Ascending aorta (tissue), 2 donors: ENCODE data around the gene PRPF6. TPM values are rescaled to one million over a fixed set of nuclear protein-coding genes. Genes with fewer than 3 reads are reported as not detected.

Experiments
- DNase-seq, 2 donors: peaks; one replicate each; pipeline ENCODE4 v3.0.0-alpha.2; 2019; ENCODE audit warnings: low spot score in 2 of 2
- H3K27ac ChIP-seq, 2 donors: fragments of 200-600 bp; sonication (generic); one replicate each; pipeline ENCODE4 v1.5.1; 2016 to 2017; ENCODE audit warnings: mild to moderate bottlenecking in 1 of 2
- H3K27me3 ChIP-seq: fragments of 200-600 bp; sonication (generic); one replicate; pipeline ENCODE4 v1.5.1; 2017
- H3K36me3 ChIP-seq, 2 donors: fragments of 200-600 bp; sonication (generic); one replicate each; pipeline ENCODE4 v1.5.1; 2016
- H3K4me1 ChIP-seq, 2 donors: fragments of 200-600 bp; sonication (generic); one replicate each; pipeline ENCODE4 v1.5.1; 2016 to 2017; ENCODE audit warnings: mild to moderate bottlenecking in 1 of 2
- H3K4me3 ChIP-seq, 2 donors: fragments of 200-600 bp; sonication (generic); one replicate each; pipeline ENCODE4 v1.5.1; 2016 to 2017; ENCODE audit warnings: mild to moderate bottlenecking in 1 of 2
- H3K9me3 ChIP-seq, 2 donors: fragments of 200-600 bp; sonication (generic); one replicate each; pipeline ENCODE4 v1.5.1; 2016
- CTCF ChIP-seq, 3 experiments: fragments of 200-600 bp in 2 of 3; fragments of 450-650 bp in 1 of 3; sonication (generic) in 2 of 3; IDR thresholded peaks; one replicate each; pipeline ENCODE4 v1.5.1; 2016 to 2019; ENCODE audit warnings: antibody characterized with exemption in 3 of 3, mild to moderate bottlenecking in 1 of 3, moderate library complexity in 1 of 3
- intact Hi-C: fragments of 100-400 bp; cut with DNase I; formaldehyde crosslinking; loops from one replicate; pipeline ENCODE4 v1.15.1; 2023
- total RNA-seq: library from RNA; depleted of rRNA; stranded (reverse); fragments of >200 nt; gene quantifications from one replicate; pipeline ENCODE4 v1.1.0, GENCODE V29; 2016

The PRPF6 gene
- total RNA-seq, 1 donor from 2014 or later: 33.5 TPM

GRCh38 chr20:64055893-64056638, 75.1 kb downstream of the PRPF6 start:
- Histone ChIP-seq H3K4me3 (no peak overlapping the region), H3K9me3 (no peaks in the 10 kb centered on the region), H3K4me1 (no peaks in the 10 kb centered on the region), H3K36me3 (no peaks in the 10 kb centered on the region), H3K27ac (peak overlapping the region in 1 of 2 donors; percentile 36), H3K27me3 (no peaks in the 10 kb centered on the region)
- no peak for DNase-seq
- intact Hi-C loops: no loop called here
- TF ChIP-seq CTCF (IDR thresholded peaks at IDR 0.05): no peak

GRCh38 chr20:64056639-64056888, 75.6 kb downstream of the PRPF6 start:
- TF ChIP-seq CTCF (IDR thresholded peaks at IDR 0.05): no peak
- no peak overlapping the region for H3K4me3 ChIP-seq
- no peaks in the 10 kb centered on the region for H3K4me1 ChIP-seq
- H3K27me3 ChIP-seq: no peaks in the 10 kb centered on the region
- intact Hi-C loops: no loop called here
- H3K9me3 ChIP-seq: no peaks in the 10 kb centered on the region
- no peak for DNase-seq
- no peaks in the 10 kb centered on the region for H3K36me3 ChIP-seq
- H3K27ac ChIP-seq: peak overlapping the region in 1 of 2 donors; percentile 36

- no peak for TF ChIP-seq CTCF (IDR thresholded peaks at IDR 0.05)
- Histone ChIP-seq H3K27me3 (no peaks in the 10 kb centered on the region), H3K4me3 (no peak overlapping the region), H3K36me3 (no peaks in the 10 kb centered on the region), H3K27ac (peak overlapping the region in 1 of 2 donors; percentile 36), H3K9me3 (no peaks in the 10 kb centered on the region), H3K4me1 (no peaks in the 10 kb centered on the region)
- no peak for DNase-seq
- intact Hi-C loops: no loop called here
Observed at GRCh38 chr20:64056889-64057627, 76.1 kb downstream of the PRPF6 start.

DNA sequence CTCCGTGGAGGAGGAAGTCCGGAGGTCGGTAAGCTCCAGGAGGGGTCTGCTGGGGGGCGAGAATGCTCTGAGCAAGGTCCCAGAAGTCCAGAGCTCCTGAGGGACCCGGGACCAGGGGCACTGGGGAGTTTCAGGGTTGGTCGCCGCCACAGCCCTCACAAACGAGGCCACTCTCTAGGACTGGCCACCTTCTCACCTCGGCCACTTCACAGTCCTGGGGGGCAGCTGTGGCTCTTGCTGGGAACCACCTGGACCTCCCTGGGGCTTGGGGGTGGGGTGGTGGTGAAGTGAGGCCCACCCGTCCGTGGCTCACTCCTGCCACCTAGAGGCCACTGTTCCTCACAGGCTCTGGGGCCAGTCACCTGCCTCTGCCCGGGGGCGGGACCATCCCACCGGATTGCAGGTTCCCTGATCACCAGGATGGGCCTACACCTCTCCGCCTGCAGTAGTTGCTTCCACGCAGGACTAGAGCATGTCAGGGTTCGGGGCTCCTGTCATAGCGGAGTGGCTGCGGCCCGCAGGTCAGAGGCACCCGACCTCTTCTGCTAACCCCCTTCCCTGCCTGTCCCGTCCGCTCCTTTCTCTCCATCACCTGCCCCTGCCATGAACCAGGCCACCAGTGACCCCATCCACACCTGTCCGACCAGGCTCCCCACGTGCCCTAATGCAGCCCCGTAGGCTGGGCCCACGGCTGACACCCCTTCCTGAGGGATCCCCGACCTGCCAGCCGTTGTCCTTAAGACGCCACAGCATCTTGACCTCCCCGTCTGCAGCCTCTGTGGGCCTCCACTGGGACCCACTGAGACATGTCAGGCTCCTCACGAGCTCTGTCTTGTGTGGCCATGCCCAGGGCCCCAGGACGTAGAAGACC, 76.9 kb downstream of the PRPF6 start:
- H3K9me3 ChIP-seq: no peaks in the 10 kb centered on the region
- H3K27ac ChIP-seq: peak overlapping the region in 1 of 2 donors; percentile 36
- no peaks in the 10 kb centered on the region for H3K27me3 ChIP-seq
- no peak overlapping the region for H3K4me3 ChIP-seq
- TF ChIP-seq CTCF (IDR thresholded peaks at IDR 0.05): peak; percentile 48 to 82 (median 71)
- H3K36me3 ChIP-seq: no peaks in the 10 kb centered on the region
- DNase-seq: peak in 1 of 2 donors; percentile 82
- intact Hi-C loops: no loop called here
- peaks cover 4 to 5% of the 10 kb centered on the region in 2 donors for H3K4me1 ChIP-seq

DNA sequence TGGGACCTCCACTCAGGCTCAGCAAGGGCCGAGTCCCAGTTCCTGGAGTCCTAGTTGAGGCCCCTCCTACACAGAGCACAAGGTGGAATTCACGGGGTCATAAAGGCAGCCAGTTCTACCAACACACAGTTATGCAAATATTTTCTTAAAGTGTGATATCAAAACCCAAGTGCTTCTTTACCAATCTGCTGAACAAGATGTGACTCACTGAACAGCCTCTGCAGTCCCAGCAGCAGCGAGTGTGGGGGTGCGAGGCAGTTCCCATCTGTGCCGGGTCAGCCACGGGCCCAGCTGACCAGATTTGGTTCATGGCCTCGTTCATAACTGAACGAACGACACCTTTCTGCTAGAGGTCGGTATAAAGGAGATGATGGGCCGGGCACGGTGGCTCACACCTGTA, 77.6 kb downstream of the PRPF6 start:
- TF ChIP-seq CTCF (IDR thresholded peaks at IDR 0.05): no peak
- Histone ChIP-seq H3K36me3 (no peaks in the 10 kb centered on the region), H3K27ac (no peak overlapping the region), H3K9me3 (no peaks in the 10 kb centered on the region), H3K27me3 (no peaks in the 10 kb centered on the region), H3K4me1 (peaks cover 5% of the 10 kb centered on the region in 2 donors), H3K4me3 (no peak overlapping the region)
- DNase-seq: no peak
- intact Hi-C loops: no loop called here
